K562 (cell line): ENCODE data around the gene GALNT7. TPM values are rescaled to one million over a fixed set of nuclear protein-coding genes. Genes with fewer than 3 reads are reported as not detected.

Experiments used
- ARID1B ChIP-seq: fragments of 450-650 bp; IDR thresholded peaks from 2 replicates; pipeline ENCODE4 v1.6.1; 2016; ENCODE audit warnings: antibody characterized with exemption, mild to moderate bottlenecking, inconsistent platforms
- ARNT ChIP-seq, 2 experiments: fragments of 450-650 bp; IDR thresholded peaks; 2 replicates each; pipeline ENCODE4 v1.6.1; 2016; ENCODE audit warnings: mild to moderate bottlenecking in 1 of 2
- CBX1 ChIP-seq: sonication (generic); IDR thresholded peaks from 2 replicates; pipeline ENCODE4 v1.6.1; 2016; ENCODE audit warnings: antibody characterized with exemption, low read depth, mild to moderate bottlenecking
- CBX3 ChIP-seq, 2 experiments: IDR thresholded peaks; 1 replicate in 1 of 2; 2 replicates in 1 of 2; pipeline ENCODE4 v1.6.1; 2012; ENCODE audit warnings: inconsistent platforms in 2 of 2, low read length in 2 of 2, borderline replicate concordance in 1 of 2, control low read depth in 1 of 2
- CUX1 ChIP-seq: fragments of 200-800 bp; sonication (Bioruptor generic); IDR thresholded peaks from 2 replicates; pipeline ENCODE4 v1.6.1; 2016; ENCODE audit warnings: missing genetic modification characterization, missing compliant biosample characterization
- FOS ChIP-seq: IDR thresholded peaks from 3 replicates; pipeline ENCODE4 v1.6.1; 2011; ENCODE audit not compliant: insufficient read length; ENCODE audit errors: extremely low read depth
- JUNB ChIP-seq: fragments of 450-650 bp; formaldehyde crosslinking; conservative IDR thresholded peaks from 2 replicates; pipeline ENCODE4 v1.4.0; 2020; ENCODE audit warnings: mild to moderate bottlenecking
- MCM2 ChIP-seq: fragments of 450-650 bp; IDR thresholded peaks from 2 replicates; pipeline ENCODE4 v1.6.1; 2017; ENCODE audit warnings: low read depth, mild to moderate bottlenecking
- MTA2 ChIP-seq: fragments of 450-650 bp; IDR thresholded peaks from 2 replicates; pipeline ENCODE4 v1.6.1; 2016; ENCODE audit warnings: low read depth
- MXI1 ChIP-seq: IDR thresholded peaks from 2 replicates; pipeline ENCODE4 v1.6.1; 2011; ENCODE audit warnings: low read depth, mild to moderate bottlenecking, improper control_type of control experiment, low read length
- PYGO2 ChIP-seq: fragments of 450-650 bp; IDR thresholded peaks from 2 replicates; pipeline ENCODE4 v1.6.1; 2016; ENCODE audit warnings: mild to moderate bottlenecking, missing genetic modification characterization, moderate library complexity, missing compliant biosample characterization
- RBM14 ChIP-seq: fragments of 200-400 bp; formaldehyde crosslinking; IDR thresholded peaks from 2 replicates; pipeline ENCODE4 v1.6.1; 2018; ENCODE audit warnings: low read depth, mild to moderate bottlenecking, low read length, moderate library complexity, borderline replicate concordance; ENCODE audit not compliant: insufficient read depth
- RBM17 ChIP-seq: fragments of 200-400 bp; formaldehyde crosslinking; IDR thresholded peaks from 2 replicates; pipeline ENCODE4 v1.6.1; 2017; ENCODE audit warnings: low read depth, mild to moderate bottlenecking, low read length, borderline replicate concordance
- RNF219 ChIP-seq: fragments of 250-450 bp; sonication (Bioruptor Pico); IDR thresholded peaks from 2 replicates; pipeline ENCODE4 v1.5.0; 2022; ENCODE audit warnings: mild to moderate bottlenecking
- RREB1 ChIP-seq: fragments of 250-450 bp; sonication (Bioruptor Pico); IDR thresholded peaks from 2 replicates; pipeline ENCODE4 v1.4.0; 2020
- SETDB1 ChIP-seq: IDR thresholded peaks from one replicate; pipeline ENCODE4 v1.6.1; 2012; ENCODE audit warnings: low read length, control low read depth, inconsistent platforms
- SMARCA5 ChIP-seq: fragments of 450-650 bp; IDR thresholded peaks from 2 replicates; pipeline ENCODE4 v1.6.1; 2016
- polyA plus RNA-seq, 8 experiments: library from polyadenylated mRNA; depleted of rRNA in 4 of 8; stranded (reverse) in 5 of 8; unstranded in 3 of 8; fragments of >200 nt; fragmentation: Nextera tagmentation in 2 of 8; fragmentation: Illumina TruSeq in 1 of 8; extraction: Ambion mirVana in 2 of 8; extraction: Trizol in 1 of 8; gene quantifications; 2 replicates each; pipeline versions ENCODE4 v1.2.1 to v1.2.3, GENCODE V29; 2011 to 2014; ENCODE audit warnings: inconsistent platforms in 1 of 8, missing spikeins in 1 of 8
- total RNA-seq, 7 experiments: library from RNA; depleted of rRNA in 6 of 7; stranded (reverse); fragments of >200 nt in 6 of 7; fragmentation: Illumina TruSeq in 2 of 7; extraction: Trizol in 2 of 7; gene quantifications; 2 replicates each; pipeline versions ENCODE4 v1.2.1 to v1.2.3, GENCODE V29; 2011 to 2021; ENCODE audit warnings: low replicate concordance in 1 of 7

Gene GALNT7
- total and polyA plus RNA-seq, 9 of the 15 experiments (the other 6 are each of a cell fraction or from before 2014, with no cell fraction given): 16.7 to 38.7 (median 31.1) TPM

DNA sequence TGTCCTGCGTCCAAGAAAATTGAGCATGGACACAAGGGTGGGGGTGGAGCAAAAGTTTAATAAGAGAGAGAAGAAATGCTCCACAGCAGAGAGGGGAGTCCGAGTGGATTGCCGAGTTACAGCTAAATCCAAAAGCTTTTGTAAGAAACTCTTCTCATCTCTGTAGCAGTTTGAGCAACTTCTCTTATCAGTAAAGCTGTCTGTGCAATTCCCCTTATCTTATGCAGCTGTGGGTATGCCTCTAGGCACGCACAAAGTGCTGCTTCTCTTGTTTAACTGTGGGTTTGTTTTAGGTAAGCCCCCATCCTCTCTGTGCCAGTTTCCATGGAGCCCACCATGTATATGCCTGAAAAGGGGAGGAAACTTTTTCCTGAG, 120.7 kb downstream of the GALNT7 start (continued):
- TF ChIP-seq ARID1B (peak; percentile 92), MCM2 (no peak), MTA2 (peak; percentile 73), FOS (no peak), CUX1 (CRISPR knock-in tag) (no peak), RREB1 (CRISPR knock-in tag) (no peak), PYGO2 (tag) (no peak), RBM14 (no peak), JUNB (CRISPR knock-in tag) (no peak), RBM17 (no peak), ARNT (IDR thresholded peaks at IDR 0.05) (peak in 1 of 2 experiments; percentile 43; a peak in 1 of 4 replicates), MXI1 (no peak), RNF219 (CRISPR knock-in tag) (no peak), SETDB1 (no peak), CBX1 (no peak), CBX3 (IDR thresholded peaks at IDR 0.05; ENCODE audit: borderline replicate concordance in 1 of 2, low read length in 2 of 2) (peak in 1 of 2 experiments; percentile 26; a peak in 1 of 3 replicates), SMARCA5 (no peak)
